Hepatocyte (in vitro differentiated cells): Measurements from ENCODE around the gene SYT15. TPM values are rescaled to one million over a fixed set of nuclear protein-coding genes. Genes with fewer than 3 reads are reported as not detected.

ENCODE experiments used
- DNase-seq: peaks from one replicate; pipeline ENCODE4 v3.0.0-alpha.2; 2016; ENCODE audit warnings: low spot score
- H2AFZ ChIP-seq: fragments of 200-600 bp; sonication (generic); 2 replicates; pipeline ENCODE4 v1.6.0; 2016; ENCODE audit warnings: antibody characterized with exemption, mild to moderate bottlenecking
- H3K27ac ChIP-seq: fragments of 200-600 bp; sonication (generic); 2 replicates; pipeline ENCODE4 v1.5.1; 2016; ENCODE audit warnings: mild to moderate bottlenecking
- H3K27me3 ChIP-seq: fragments of 200-600 bp; sonication (generic); 2 replicates; pipeline ENCODE4 v1.6.1; 2016
- H3K36me3 ChIP-seq: fragments of 200-600 bp; sonication (generic); replicated peaks from 2 replicates; pipeline ENCODE4 v1.5.1; 2016; ENCODE audit warnings: low read depth; ENCODE audit not compliant: insufficient read depth
- H3K4me1 ChIP-seq: fragments of 200-600 bp; sonication (generic); 2 replicates; pipeline ENCODE4 v1.5.1; 2016; ENCODE audit warnings: mild to moderate bottlenecking, moderate library complexity; ENCODE audit not compliant: insufficient read depth
- H3K4me2 ChIP-seq: fragments of 200-600 bp; sonication (generic); 2 replicates; pipeline ENCODE4 v1.6.0; 2016
- H3K4me3 ChIP-seq: fragments of 200-600 bp; sonication (generic); 2 replicates; pipeline ENCODE4 v1.5.1; 2016; ENCODE audit warnings: mild to moderate bottlenecking
- H3K79me2 ChIP-seq: fragments of 200-600 bp; sonication (generic); 2 replicates; pipeline ENCODE4 v1.6.0; 2017; ENCODE audit warnings: mild to moderate bottlenecking
- H3K9me2 ChIP-seq: fragments of 200-600 bp; sonication (generic); replicated peaks from 2 replicates; pipeline ENCODE4 v1.6.0; 2017; ENCODE audit warnings: mild to moderate bottlenecking; ENCODE audit not compliant: insufficient read depth
- H3K9me3 ChIP-seq: fragments of 200-600 bp; sonication (generic); 2 replicates; pipeline ENCODE4 v1.5.1; 2016; ENCODE audit warnings: low read depth, mild to moderate bottlenecking
- H4K20me1 ChIP-seq: fragments of 200-600 bp; sonication (generic); 2 replicates; pipeline ENCODE4 v1.6.0; 2016; ENCODE audit warnings: mild to moderate bottlenecking; ENCODE audit not compliant: insufficient read depth, poor library complexity, severe bottlenecking
- CTCF ChIP-seq: fragments of 200-600 bp; sonication (generic); IDR thresholded peaks from 2 replicates; pipeline ENCODE4 v1.5.1; 2016; ENCODE audit warnings: antibody characterized with exemption, mild to moderate bottlenecking; ENCODE audit not compliant: poor library complexity
- EZH2 ChIP-seq: fragments of 200-600 bp; sonication (generic); IDR thresholded peaks from 2 replicates; pipeline ENCODE4 v1.6.1; 2016; ENCODE audit warnings: antibody characterized with exemption, mild to moderate bottlenecking, borderline replicate concordance
- EZH2phosphoT487 ChIP-seq: fragments of 200-600 bp; sonication (generic); IDR thresholded peaks from one replicate; pipeline ENCODE4 v1.6.1; 2018; ENCODE audit warnings: antibody characterized with exemption, mild to moderate bottlenecking, low read depth, moderate library complexity; ENCODE audit not compliant: unreplicated experiment, severe bottlenecking
- WGBS: methylation state at CpG from one replicate; pipeline ENCODE4 v1.1.6; 2016; ENCODE audit warnings: low lambda C conversion rate; ENCODE audit errors: missing lambda C conversion rate; 5-methylcytosine and 5-hydroxymethylcytosine counted together
- polyA plus RNA-seq: library from polyadenylated mRNA; unstranded; fragments of >200 nt; fragmentation: Nextera tagmentation; extraction: Ambion mirVana; gene quantifications from 2 replicates; pipeline ENCODE4 v1.2.1, GENCODE V29; 2016
- total RNA-seq: library from RNA; depleted of rRNA; stranded (reverse); fragments of >200 nt; gene quantifications from 2 replicates; pipeline ENCODE4 v1.2.3, GENCODE V29; 2014

SYT15 gene
- total and polyA plus RNA-seq, 2 experiments from 2014 or later: 1.1 to 2.9 TPM

- no peak for TF ChIP-seq EZH2
- TF ChIP-seq EZH2phosphoT487: no peak
- no peak for TF ChIP-seq CTCF
- H4K20me1 ChIP-seq: no peaks in the 10 kb centered on the region
- WGBS: 81% methylated on average over 7 of the region's 7 CpGs
- no peak overlapping the region for H3K4me2 ChIP-seq
- H3K9me2 ChIP-seq: no peaks in the 10 kb centered on the region
- no peak overlapping the region for H3K27ac ChIP-seq
- H3K27me3 ChIP-seq: no peaks in the 10 kb centered on the region
- H3K9me3 ChIP-seq: no peaks in the 10 kb centered on the region
- H3K79me2 ChIP-seq: no peaks in the 10 kb centered on the region
- no peak for DNase-seq
- no peak overlapping the region for H3K4me3 ChIP-seq
- H3K4me1 ChIP-seq: no peaks in the 10 kb centered on the region
- no peak overlapping the region for H2AFZ ChIP-seq
- no peaks in the 10 kb centered on the region for H3K36me3 ChIP-seq
These were observed 30.3 kb upstream of the SYT15 start for GRCh38 chr10:46548498-46549090.

- Histone ChIP-seq H3K4me2 (no peak overlapping the region), H2AFZ (no peak overlapping the region), H3K4me3 (no peak overlapping the region), H3K27me3 (no peaks in the 10 kb centered on the region), H3K79me2 (no peaks in the 10 kb centered on the region), H3K36me3 (no peaks in the 10 kb centered on the region), H4K20me1 (no peaks in the 10 kb centered on the region), H3K27ac (no peak overlapping the region), H3K9me3 (no peaks in the 10 kb centered on the region), H3K4me1 (peaks cover under 1% of the 10 kb centered on the region), H3K9me2 (no peaks in the 10 kb centered on the region)
- DNase-seq: no peak
- no peak for TF ChIP-seq CTCF
- TF ChIP-seq EZH2phosphoT487: no peak
- TF ChIP-seq EZH2: no peak
- WGBS: 92% methylated on average over 31 of the region's 31 CpGs
These were observed 29.5 kb upstream of the SYT15 start for GRCh38 chr10:46549171-46550075.

GRCh38 chr10:46550076-46550790, 28.7 kb upstream of the SYT15 start:
- Histone ChIP-seq H3K79me2 (no peaks in the 10 kb centered on the region), H3K27me3 (no peaks in the 10 kb centered on the region), H3K9me2 (no peaks in the 10 kb centered on the region), H3K27ac (no peak overlapping the region), H3K36me3 (no peaks in the 10 kb centered on the region), H3K4me2 (no peak overlapping the region), H3K4me1 (peaks cover 3% of the 10 kb centered on the region), H2AFZ (no peak overlapping the region), H4K20me1 (no peaks in the 10 kb centered on the region), H3K9me3 (no peaks in the 10 kb centered on the region), H3K4me3 (no peak overlapping the region)
- TF ChIP-seq EZH2phosphoT487 (no peak), EZH2 (no peak), CTCF (no peak)
- DNase-seq: no peak
- 89% methylated on average over 20 of the region's 20 CpGs for WGBS
